IMR-90 (cell line): ENCODE results near the gene ZKSCAN5. TPM values are rescaled to one million over a fixed set of nuclear protein-coding genes. Genes with fewer than 3 reads are reported as not detected.

Experiments used
- ATAC-seq: fragments of 200-7000 bp; cut with Tn5 transposase; 2 replicates; pipeline ENCODE4 v1.9.1; 2020; ENCODE audit warnings: low read depth, mild to moderate bottlenecking, moderate library complexity
- BruUV-seq: library from RNA; stranded (reverse); fragments of 400-500 nt; replicated peaks from 2 replicates; lab custom pipeline; 2021; lab: Mats Ljungman, UMichigan
- CTCF ChIA-PET: fragments of 300-600 bp; formaldehyde crosslinking; extraction: SDS; loops from one replicate; lab custom pipeline; 2021; ENCODE audit warnings: antibody characterized with exemption; lab: Yijun Ruan, JAX
- POLR2A ChIA-PET: fragments of 300-600 bp; sonication (Branson Sonifier 250); formaldehyde crosslinking; loops from one replicate; lab custom pipeline; 2022; ENCODE audit warnings: antibody characterized with exemption; ENCODE audit not compliant: unreplicated experiment; lab: Charles Lee
- DNase-seq: peaks from one replicate; pipeline ENCODE4 v3.0.0; 2013
- H2AFZ ChIP-seq: replicated peaks from 2 replicates; pipeline ENCODE3; 2013; ENCODE audit warnings: low read length, mild to moderate bottlenecking; ENCODE audit not compliant: poor library complexity
- H2AK5ac ChIP-seq: 2 replicates; pipeline ENCODE4 v1.6.1; 2013; ENCODE audit warnings: low read depth, low read length, inconsistent platforms
- H2AK9ac ChIP-seq: replicated peaks from 2 replicates; pipeline ENCODE3; 2013; ENCODE audit warnings: mild to moderate bottlenecking, low read depth, low read length, moderate library complexity; ENCODE audit not compliant: poor library complexity
- H2BK120ac ChIP-seq: 2 replicates; pipeline ENCODE4 v1.6.1; 2013; ENCODE audit warnings: low read depth, low read length, inconsistent platforms
- H2BK15ac ChIP-seq: 3 replicates; pipeline ENCODE4 v1.6.1; 2013; ENCODE audit warnings: low read depth, low read length, inconsistent platforms
- H2BK20ac ChIP-seq: 2 replicates; pipeline ENCODE4 v1.6.1; 2013; ENCODE audit warnings: low read depth, mild to moderate bottlenecking, inconsistent platforms, low read length, moderate library complexity
- H2BK5ac ChIP-seq: 2 replicates; pipeline ENCODE4 v1.6.1; 2013; ENCODE audit warnings: mild to moderate bottlenecking, low read depth, low read length, inconsistent platforms; ENCODE audit not compliant: poor library complexity, severe bottlenecking
- H3K14ac ChIP-seq: replicated peaks from 2 replicates; pipeline ENCODE4 v1.6.1; 2013; ENCODE audit warnings: low read depth, low read length, inconsistent platforms
- H3K18ac ChIP-seq: 2 replicates; pipeline ENCODE4 v1.6.1; 2013; ENCODE audit warnings: low read depth, low read length, control low read depth
- H3K23ac ChIP-seq: 2 replicates; pipeline ENCODE4 v1.6.1; 2013; ENCODE audit warnings: low read depth, low read length, inconsistent platforms
- H3K27ac ChIP-seq: 2 replicates; pipeline ENCODE4 v1.5.1; 2013; ENCODE audit warnings: mild to moderate bottlenecking, control low read depth, low read length; ENCODE audit not compliant: insufficient read depth
- H3K27me3 ChIP-seq: 2 replicates; pipeline ENCODE4 v1.6.1; 2013; ENCODE audit warnings: low read length; ENCODE audit not compliant: control insufficient read depth, insufficient read depth
- H3K36me3 ChIP-seq: 2 replicates; pipeline ENCODE4 v1.6.1; 2013; ENCODE audit warnings: low read length, mixed read lengths; ENCODE audit not compliant: control insufficient read depth, insufficient read depth
- H3K4ac ChIP-seq: 2 replicates; pipeline ENCODE4 v1.6.1; 2013; ENCODE audit warnings: low read depth, low read length, inconsistent platforms
- H3K4me1 ChIP-seq: 2 replicates; pipeline ENCODE4 v1.6.1; 2013; ENCODE audit warnings: low read length, mixed read lengths; ENCODE audit not compliant: control insufficient read depth, insufficient read depth
- H3K4me2 ChIP-seq: 2 replicates; pipeline ENCODE4 v1.6.1; 2013; ENCODE audit warnings: low read depth, mild to moderate bottlenecking, control low read depth, low read length, moderate library complexity
- H3K4me3 ChIP-seq: 2 replicates; pipeline ENCODE4 v1.5.1; 2013; ENCODE audit warnings: low read depth, mild to moderate bottlenecking, control low read depth, low read length, moderate library complexity; ENCODE audit not compliant: insufficient read depth
- H3K56ac ChIP-seq: 2 replicates; pipeline ENCODE4 v1.6.1; 2013; ENCODE audit warnings: low read length, inconsistent platforms; ENCODE audit not compliant: insufficient read depth; ENCODE audit errors: extremely low read depth
- H3K79me1 ChIP-seq, 2 experiments: 2 replicates each; pipeline ENCODE4 v1.6.1; 2013; ENCODE audit warnings: low read length in 2 of 2, inconsistent platforms in 1 of 2, low read depth in 1 of 2
- H3K9ac ChIP-seq: 2 replicates; pipeline ENCODE4 v1.6.1; 2013; ENCODE audit warnings: low read depth, low read length, control low read depth
- H3K9me1 ChIP-seq: 2 replicates; pipeline ENCODE4 v1.6.1; 2013; ENCODE audit warnings: low read length, inconsistent platforms; ENCODE audit not compliant: insufficient read depth
- H3K9me3 ChIP-seq: 2 replicates; pipeline ENCODE4 v1.6.1; 2013; ENCODE audit warnings: low read length; ENCODE audit not compliant: control insufficient read depth, insufficient read depth
- H4K20me1 ChIP-seq: 2 replicates; pipeline ENCODE4 v1.6.1; 2013; ENCODE audit warnings: low read length, inconsistent platforms; ENCODE audit not compliant: insufficient read depth
- H4K5ac ChIP-seq: 2 replicates; pipeline ENCODE4 v1.6.1; 2013; ENCODE audit warnings: mild to moderate bottlenecking, low read depth, low read length, control low read depth
- H4K8ac ChIP-seq, 2 experiments: 2 replicates each; pipeline ENCODE4 v1.6.1; 2013; ENCODE audit warnings: low read depth in 2 of 2, low read length in 2 of 2, control low read depth in 1 of 2, inconsistent platforms in 1 of 2
- H4K91ac ChIP-seq: 2 replicates; pipeline ENCODE4 v1.6.1; 2013; ENCODE audit warnings: low read depth, low read length, inconsistent platforms; ENCODE audit not compliant: insufficient read depth
- BHLHE40 ChIP-seq: fragments of 150-350 bp; IDR thresholded peaks from 2 replicates; pipeline ENCODE4 v1.6.1; 2016; ENCODE audit warnings: mild to moderate bottlenecking, low read depth, low read length
- CEBPB ChIP-seq: IDR thresholded peaks from 2 replicates; pipeline ENCODE4 v1.6.1; 2012; ENCODE audit warnings: low read depth, low read length, improper control_type of control experiment
- CHD1 ChIP-seq: IDR thresholded peaks from 2 replicates; pipeline ENCODE4 v1.6.1; 2012; ENCODE audit warnings: low read depth, low read length, improper control_type of control experiment
- FOS ChIP-seq: fragments of 150-350 bp; IDR thresholded peaks from 2 replicates; pipeline ENCODE4 v1.6.1; 2016; ENCODE audit warnings: low read depth, low read length
- MAFK ChIP-seq: IDR thresholded peaks from 2 replicates; pipeline ENCODE4 v1.6.1; 2012; ENCODE audit warnings: low read depth, low read length, improper control_type of control experiment
- MAZ ChIP-seq: IDR thresholded peaks from 2 replicates; pipeline ENCODE4 v1.6.1; 2012; ENCODE audit warnings: low read depth, mild to moderate bottlenecking, low read length, improper control_type of control experiment, moderate library complexity, borderline replicate concordance
- MXI1 ChIP-seq: IDR thresholded peaks from 2 replicates; pipeline ENCODE4 v1.6.1; 2012; ENCODE audit warnings: low read depth, mild to moderate bottlenecking, low read length, moderate library complexity, borderline replicate concordance
- NFE2L2 ChIP-seq: fragments of 150-350 bp; IDR thresholded peaks from 2 replicates; pipeline ENCODE4 v1.6.1; 2016; ENCODE audit warnings: low read depth, mild to moderate bottlenecking, low read length
- POLR2A ChIP-seq: IDR thresholded peaks from 2 replicates; pipeline ENCODE4 v1.6.1; 2012; ENCODE audit warnings: mild to moderate bottlenecking, low read depth, low read length
- RAD21 ChIP-seq: IDR thresholded peaks from 2 replicates; pipeline ENCODE4 v1.6.1; 2012; ENCODE audit warnings: low read length, improper control_type of control experiment
- RCOR1 ChIP-seq: IDR thresholded peaks from 2 replicates; pipeline ENCODE4 v1.6.1; 2012; ENCODE audit warnings: mild to moderate bottlenecking, low read length, improper control_type of control experiment; ENCODE audit not compliant: insufficient replicate concordance
- RFX5 ChIP-seq: IDR thresholded peaks from 2 replicates; pipeline ENCODE4 v1.8.0; 2012; ENCODE audit warnings: low read depth, mild to moderate bottlenecking, low read length, moderate library complexity
- WGBS, 2 experiments: methylation state at CpG; one replicate each; pipeline versions ENCODE4 v1.1.5 to v1.1.7; 2013; ENCODE audit warnings: missing lambda C conversion rate in 2 of 2; ENCODE audit not compliant: insufficient read length in 1 of 2; ENCODE audit errors: extremely low coverage in 2 of 2; 5-methylcytosine and 5-hydroxymethylcytosine counted together
- dilution Hi-C: fragments of 300-500 bp; cut with HindIII; formaldehyde crosslinking; loops from one replicate; pipeline ENCODE4 v1.14.3; 2018; ENCODE audit warnings: low sequenced_read_pairs; ENCODE audit not compliant: unreplicated experiment
- in situ Hi-C: fragments of 300-500 bp; cut with MboI; formaldehyde crosslinking; loops from 3 replicates; pipeline ENCODE4 v1.14.3; 2019; ENCODE audit warnings: low sequenced_read_pairs, inconsistent platforms, mixed read lengths
- intact Hi-C: fragments of 100-400 bp; cut with micrococcal nuclease; formaldehyde crosslinking; loops from 2 replicates; pipeline ENCODE4 v1.10.0; 2022
- polyA plus RNA-seq, 3 experiments: library from polyadenylated mRNA; depleted of rRNA; stranded (reverse); fragments of >200 nt; gene quantifications; 2 replicates each; pipeline ENCODE4 v1.2.3, GENCODE V29; 2012; ENCODE audit warnings: low replicate concordance in 1 of 3
- total RNA-seq: library from RNA; depleted of rRNA; stranded (reverse); fragments of >200 nt; gene quantifications from 2 replicates; pipeline ENCODE4 v1.2.3, GENCODE V29; 2012
- TF ChIP-seq, protein P1 (sequence below): fragments of 150-350 bp; IDR thresholded peaks from 2 replicates; pipeline ENCODE4 v1.6.1; 2017; ENCODE audit warnings: mild to moderate bottlenecking, antibody characterized with exemption, low read length, low read depth
- TF ChIP-seq, protein P2 (sequence below): conservative IDR thresholded peaks from 2 replicates; pipeline ENCODE4 v1.5.1; 2012; ENCODE audit warnings: mild to moderate bottlenecking, low read depth, low read length, improper control_type of control experiment
- TF ChIP-seq, protein P3 (sequence below): fragments of 150-350 bp; IDR thresholded peaks from 2 replicates; pipeline ENCODE4 v1.6.1; 2016; ENCODE audit warnings: low read depth, mild to moderate bottlenecking, low read length, moderate library complexity, borderline replicate concordance

Gene ZKSCAN5
- total and polyA plus RNA-seq, 2 of the 4 experiments (the other 2 are of a cell fraction) = 5.5 to 16.3 TPM

DNA sequence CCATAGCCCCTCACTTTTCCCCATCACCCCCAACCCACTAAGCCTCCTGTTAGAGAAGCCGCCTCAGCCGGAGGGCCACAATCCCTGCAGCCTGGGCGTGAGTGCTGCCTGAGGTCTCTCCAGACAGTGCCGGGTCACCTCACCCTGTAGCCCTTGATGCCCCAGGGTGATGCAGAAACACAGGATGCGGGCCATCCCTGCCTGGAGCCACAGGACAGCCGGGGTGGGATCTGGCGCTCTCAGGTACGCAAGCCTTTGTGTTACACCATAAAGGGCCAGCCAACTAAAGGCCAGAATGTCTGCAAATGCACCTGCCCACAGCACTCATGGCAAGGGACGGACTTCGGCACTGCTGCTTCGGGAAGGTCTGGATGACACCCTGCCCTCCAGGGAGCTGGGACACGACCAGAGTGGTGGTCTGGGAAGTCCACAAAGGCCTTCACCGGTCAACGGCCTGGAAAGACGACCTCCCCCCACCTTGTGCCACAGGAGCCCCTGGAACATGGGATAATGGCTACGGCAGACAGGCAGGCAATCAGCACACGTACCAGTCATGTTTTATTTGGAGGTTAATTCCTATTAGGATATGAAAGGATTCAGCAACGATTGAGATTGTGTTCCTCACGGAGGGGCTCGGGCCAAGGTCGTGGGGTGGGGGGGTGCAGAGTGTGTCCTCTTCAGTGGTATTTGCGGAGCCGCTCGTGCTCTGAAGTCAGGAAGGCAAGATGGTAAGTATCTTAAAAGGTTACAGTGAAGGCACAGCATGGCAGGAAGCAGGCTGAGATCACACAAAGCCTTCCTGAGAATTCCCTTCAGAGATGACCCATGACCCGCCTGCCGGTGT, 46.6 kb upstream of the ZKSCAN5 start:
- no peak overlapping the region for H2AK9ac ChIP-seq
- in situ Hi-C loops (no loop called here), dilution Hi-C loops (no loop called here), intact Hi-C loops (no loop called here)
- no peak for ATAC-seq
- no peak overlapping the region for H3K18ac ChIP-seq
- H3K9me1 ChIP-seq = peaks cover 3% of the 10 kb centered on the region; the same call in 1 of the 2 replicates
- H3K23ac ChIP-seq = no peak overlapping the region
- no peak overlapping the region for H3K9ac ChIP-seq
- peaks cover 68% of the 10 kb centered on the region for H3K36me3 ChIP-seq
- no peaks in the 10 kb centered on the region for H3K4me1 ChIP-seq
- no peak overlapping the region for H2BK15ac ChIP-seq
- H3K4ac ChIP-seq = no peak overlapping the region
- H4K20me1 ChIP-seq = peaks cover 66% of the 10 kb centered on the region
- no peaks in the 10 kb centered on the region for H3K27me3 ChIP-seq
- no peak overlapping the region for H2BK5ac ChIP-seq
- no peak overlapping the region for H2AFZ ChIP-seq
- H3K9me3 ChIP-seq = no peaks in the 10 kb centered on the region
- H4K8ac ChIP-seq = no peak overlapping the region
- TF ChIP-seq MXI1 (no peak), NFE2L2 (no peak), FOS (no peak), CHD1 (no peak), RCOR1 (no peak), RAD21 (no peak), POLR2A (no peak), MAFK (no peak), RFX5 (no peak), BHLHE40 (no peak), CEBPB (no peak), MAZ (no peak)
- TF ChIP-seq, protein P1, sequence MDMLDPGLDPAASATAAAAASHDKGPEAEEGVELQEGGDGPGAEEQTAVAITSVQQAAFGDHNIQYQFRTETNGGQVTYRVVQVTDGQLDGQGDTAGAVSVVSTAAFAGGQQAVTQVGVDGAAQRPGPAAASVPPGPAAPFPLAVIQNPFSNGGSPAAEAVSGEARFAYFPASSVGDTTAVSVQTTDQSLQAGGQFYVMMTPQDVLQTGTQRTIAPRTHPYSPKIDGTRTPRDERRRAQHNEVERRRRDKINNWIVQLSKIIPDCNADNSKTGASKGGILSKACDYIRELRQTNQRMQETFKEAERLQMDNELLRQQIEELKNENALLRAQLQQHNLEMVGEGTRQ = no peak
- TF ChIP-seq, protein P2, sequence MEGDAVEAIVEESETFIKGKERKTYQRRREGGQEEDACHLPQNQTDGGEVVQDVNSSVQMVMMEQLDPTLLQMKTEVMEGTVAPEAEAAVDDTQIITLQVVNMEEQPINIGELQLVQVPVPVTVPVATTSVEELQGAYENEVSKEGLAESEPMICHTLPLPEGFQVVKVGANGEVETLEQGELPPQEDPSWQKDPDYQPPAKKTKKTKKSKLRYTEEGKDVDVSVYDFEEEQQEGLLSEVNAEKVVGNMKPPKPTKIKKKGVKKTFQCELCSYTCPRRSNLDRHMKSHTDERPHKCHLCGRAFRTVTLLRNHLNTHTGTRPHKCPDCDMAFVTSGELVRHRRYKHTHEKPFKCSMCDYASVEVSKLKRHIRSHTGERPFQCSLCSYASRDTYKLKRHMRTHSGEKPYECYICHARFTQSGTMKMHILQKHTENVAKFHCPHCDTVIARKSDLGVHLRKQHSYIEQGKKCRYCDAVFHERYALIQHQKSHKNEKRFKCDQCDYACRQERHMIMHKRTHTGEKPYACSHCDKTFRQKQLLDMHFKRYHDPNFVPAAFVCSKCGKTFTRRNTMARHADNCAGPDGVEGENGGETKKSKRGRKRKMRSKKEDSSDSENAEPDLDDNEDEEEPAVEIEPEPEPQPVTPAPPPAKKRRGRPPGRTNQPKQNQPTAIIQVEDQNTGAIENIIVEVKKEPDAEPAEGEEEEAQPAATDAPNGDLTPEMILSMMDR = no peak
- TF ChIP-seq, protein P3, sequence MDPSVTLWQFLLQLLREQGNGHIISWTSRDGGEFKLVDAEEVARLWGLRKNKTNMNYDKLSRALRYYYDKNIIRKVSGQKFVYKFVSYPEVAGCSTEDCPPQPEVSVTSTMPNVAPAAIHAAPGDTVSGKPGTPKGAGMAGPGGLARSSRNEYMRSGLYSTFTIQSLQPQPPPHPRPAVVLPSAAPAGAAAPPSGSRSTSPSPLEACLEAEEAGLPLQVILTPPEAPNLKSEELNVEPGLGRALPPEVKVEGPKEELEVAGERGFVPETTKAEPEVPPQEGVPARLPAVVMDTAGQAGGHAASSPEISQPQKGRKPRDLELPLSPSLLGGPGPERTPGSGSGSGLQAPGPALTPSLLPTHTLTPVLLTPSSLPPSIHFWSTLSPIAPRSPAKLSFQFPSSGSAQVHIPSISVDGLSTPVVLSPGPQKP = no peak
- ChIA-PET CTCF (no interaction called here), POLR2A (no interaction called here)
- no peak overlapping the region for H2BK20ac ChIP-seq
- no peak overlapping the region for H2AK5ac ChIP-seq
- no peak for DNase-seq
- H3K56ac ChIP-seq = no peak overlapping the region
- WGBS, 2 experiments = 83% methylated on average over 14 of the region's 26 CpGs; no CpG with 5 or more reads in 1 of the 2 experiments
- H3K4me2 ChIP-seq = no peak overlapping the region
- H3K27ac ChIP-seq = no peak overlapping the region
- no peak overlapping the region for H4K91ac ChIP-seq
- BruUV-seq = no TSS peak
- H3K79me1 ChIP-seq = peaks cover 19 to 78% of the 10 kb centered on the region in 2 experiments
- H3K14ac ChIP-seq = no peak overlapping the region
- H4K5ac ChIP-seq = no peak overlapping the region
- no peak overlapping the region for H3K4me3 ChIP-seq
- H2BK120ac ChIP-seq = no peak overlapping the region
